Activated CD4-positive, alpha-beta T cell treated with anti-CD3 and anti-CD28 coated beads, Interleukin-2, amount 50 U/mL, for 4 hours (primary cell): Measurements from ENCODE around the gene KIRREL1.
A peak's percentile ranks its signal among the peaks of the same experiment; 100 is the strongest.
"Not testable (repeated sequence)": the region's sequence is repeated elsewhere in the genome, so short reads cannot be mapped to it uniquely, and the experiment has no call there.

Source experiments
- DNase-seq, 2 experiments: peaks; one replicate each; pipeline ENCODE4 v3.0.0-alpha.2; 2020

The KIRREL1 gene

DNA sequence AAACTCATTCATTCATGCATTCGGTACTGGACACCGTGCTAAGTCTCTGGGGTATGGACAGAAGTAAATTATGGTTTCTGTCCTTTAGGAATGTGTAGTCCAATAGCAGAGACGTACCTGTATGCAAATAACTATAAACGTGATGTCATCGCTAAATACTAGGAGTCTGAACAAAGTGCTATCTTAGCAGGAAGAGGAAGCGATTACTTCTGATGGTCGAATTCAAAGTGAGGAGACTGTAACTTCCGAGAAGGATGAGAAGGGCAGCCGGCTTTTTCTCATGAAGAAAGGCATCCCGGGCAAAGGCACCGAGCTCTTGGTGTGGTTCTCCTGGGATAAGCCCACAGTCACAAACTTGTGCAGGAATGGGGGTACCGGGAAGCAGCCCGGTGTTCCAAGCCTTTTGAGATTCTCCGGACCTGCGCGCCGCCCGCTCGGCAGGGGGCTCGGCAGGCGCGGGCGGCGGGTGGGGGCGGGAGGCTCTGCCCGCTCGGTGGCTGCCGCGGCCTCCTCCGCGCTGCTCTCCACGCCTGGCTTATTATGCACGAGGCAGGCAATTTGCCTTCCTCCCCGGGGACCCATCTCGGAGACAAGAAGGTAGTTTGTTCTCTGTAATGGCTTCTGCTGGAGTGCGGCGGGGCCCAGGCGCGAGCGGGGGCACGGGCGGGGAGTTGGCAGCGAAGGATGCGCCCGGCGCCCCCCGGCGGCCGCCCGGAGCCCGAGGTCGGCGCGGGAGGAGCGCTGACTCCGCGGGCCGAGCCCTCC, 119.7 kb downstream of the KIRREL1 start:
- peak; percentile 10 to 17 for DNase-seq

- DNase-seq: no peak
Observed at GRCh38 chr1:158113759-158114127, 120.3 kb downstream of the KIRREL1 start.

- no peak for DNase-seq
Observed at GRCh38 chr1:158115126-158115525, 121.7 kb downstream of the KIRREL1 start.

- DNase-seq: no peak
Observed at GRCh38 chr1:158116311-158117167, 123.1 kb downstream of the KIRREL1 start.

GRCh38 chr1:158117854-158118704, 124.6 kb downstream of the KIRREL1 start:
- DNase-seq: peak; percentile 15 to 21

GRCh38 chr1:158118713-158119402, 125.4 kb downstream of the KIRREL1 start:
- no peak for DNase-seq

DNA sequence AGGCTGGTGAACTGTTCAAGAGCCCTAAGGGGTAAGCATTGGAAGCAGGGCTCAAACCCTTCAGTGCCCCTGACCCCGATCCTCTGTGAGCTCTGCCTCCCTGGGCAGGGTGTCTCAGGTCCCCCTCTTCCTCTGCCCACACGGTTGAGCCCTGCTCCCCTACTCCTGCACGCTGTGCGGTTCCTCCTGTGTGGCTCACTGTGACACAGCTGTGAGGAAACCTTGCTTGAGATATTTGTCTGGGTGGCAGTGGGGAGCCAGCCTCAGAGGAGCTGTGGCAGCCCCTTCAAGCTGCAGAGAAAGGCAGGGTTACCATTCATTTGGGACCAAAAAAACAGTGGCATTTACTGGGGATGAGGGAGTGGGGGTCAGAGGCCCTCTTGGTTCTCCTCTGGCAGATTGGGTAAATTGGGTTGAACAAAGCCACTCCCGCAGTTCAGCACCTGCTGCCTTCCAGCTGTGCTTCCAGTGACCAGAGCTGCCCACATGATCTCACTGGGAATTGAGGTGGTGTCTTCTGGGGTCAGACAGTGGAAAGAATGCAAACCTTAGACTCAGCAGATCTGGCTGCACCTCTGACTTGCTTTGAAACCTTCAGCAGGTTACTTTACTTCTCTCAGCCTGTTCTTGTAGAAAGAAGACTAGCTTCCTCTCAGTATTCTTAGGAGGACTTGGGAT, 126.7 kb downstream of the KIRREL1 start:
- DNase-seq: no peak

DNA sequence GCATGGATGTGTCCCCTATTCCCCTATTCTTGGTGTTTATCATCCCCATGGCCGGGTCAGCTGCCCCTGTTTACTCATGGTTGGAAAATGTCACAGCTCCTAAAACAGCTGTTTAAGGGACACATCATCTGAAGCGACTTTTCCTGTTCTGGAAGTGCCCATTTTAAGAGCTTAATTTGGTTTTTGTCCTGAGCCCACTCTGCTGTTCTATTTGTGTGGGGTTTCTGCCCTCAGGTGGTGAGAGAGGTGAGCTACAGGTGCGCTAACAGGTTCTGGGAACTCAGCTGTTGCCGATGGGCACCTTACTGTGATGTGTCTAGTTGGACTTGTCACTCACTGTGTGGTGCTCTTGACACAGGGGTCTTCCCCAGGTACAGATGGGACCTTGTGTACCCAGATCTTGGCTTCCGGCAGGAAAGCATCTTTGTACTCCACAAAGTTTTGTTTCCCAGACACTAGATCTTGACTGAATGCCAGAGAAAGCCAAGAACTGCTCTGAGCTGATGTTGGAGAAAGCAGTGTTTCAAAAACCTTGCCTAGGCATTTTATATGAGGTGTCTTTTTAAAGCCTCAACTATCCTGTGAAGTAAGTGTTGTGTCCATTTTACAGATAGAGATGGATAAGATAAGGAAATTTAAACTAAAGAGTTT, 128.3 kb downstream of the KIRREL1 start:
- peak in 1 of 2 experiments; percentile 11 for DNase-seq

DNA sequence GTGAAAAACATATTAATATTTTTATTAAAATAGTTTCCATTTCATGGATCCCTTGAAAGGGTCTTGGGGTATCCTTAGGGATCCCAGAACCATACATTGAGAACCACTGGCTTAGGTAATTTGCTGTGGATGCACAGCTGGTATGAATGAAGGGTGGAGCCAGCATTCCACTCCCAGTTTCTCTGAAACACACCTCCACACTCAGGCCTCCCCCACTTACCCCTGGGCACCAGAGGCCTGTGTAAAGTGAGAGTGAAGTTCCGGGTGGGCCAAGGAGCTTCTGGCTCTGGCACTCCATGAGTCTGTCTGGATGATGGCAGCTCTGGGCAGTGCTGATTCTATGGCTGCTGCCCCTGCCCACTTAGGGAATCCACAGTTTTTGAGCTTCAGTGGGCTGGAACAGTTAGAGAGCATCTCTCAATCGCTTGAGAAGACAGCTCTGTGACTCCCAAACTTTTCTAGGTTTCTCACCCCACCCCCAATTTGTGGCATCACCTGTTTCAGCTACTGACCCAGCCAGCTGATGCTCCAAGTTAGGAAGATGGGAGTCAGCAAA, 129.5 kb downstream of the KIRREL1 start:
- DNase-seq: no peak

DNA sequence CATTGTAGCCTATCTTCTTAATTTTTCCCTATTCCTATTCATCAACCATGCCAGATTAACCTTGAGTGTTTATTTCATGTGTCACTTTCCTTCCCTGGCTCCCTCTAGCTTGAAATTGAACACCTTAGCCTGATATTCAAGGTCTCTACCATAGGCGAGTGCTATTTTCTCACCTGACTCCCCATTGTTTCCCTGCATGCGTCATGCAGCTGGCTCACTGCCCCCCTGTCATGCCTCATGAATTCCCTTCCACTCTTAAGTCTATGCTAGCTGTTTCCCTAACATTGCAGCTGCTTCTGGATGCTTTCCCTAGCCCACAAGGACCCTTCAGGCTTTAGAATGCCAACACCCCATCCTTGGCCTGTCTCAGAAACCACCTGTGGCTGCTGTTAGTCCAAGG, 130.6 kb downstream of the KIRREL1 start:
- DNase-seq: no peak

DNA sequence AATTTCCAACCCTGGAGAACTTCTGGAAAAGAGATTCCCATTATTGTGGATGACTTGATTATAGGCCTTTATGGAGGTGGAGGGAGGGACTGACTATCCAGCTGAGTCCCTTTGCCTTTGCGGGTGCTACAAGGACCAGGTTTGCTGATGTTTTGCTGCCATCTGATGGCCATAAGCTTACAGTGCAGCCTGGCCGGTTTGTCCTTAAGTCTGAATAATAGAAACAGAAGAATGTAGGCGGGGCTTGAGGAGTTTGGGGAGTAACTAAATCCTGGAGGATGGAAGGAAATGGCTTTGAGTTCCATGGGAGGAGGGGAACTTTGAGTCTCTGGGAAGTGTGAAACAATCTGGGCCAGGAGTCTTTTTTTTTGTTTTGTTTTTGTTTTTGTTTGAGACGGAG, 131.6 kb downstream of the KIRREL1 start:
- DNase-seq: peak; percentile 50 to 62

GRCh38 chr1:158126425-158126824, 133.0 kb downstream of the KIRREL1 start:
- DNase-seq: no peak

DNA sequence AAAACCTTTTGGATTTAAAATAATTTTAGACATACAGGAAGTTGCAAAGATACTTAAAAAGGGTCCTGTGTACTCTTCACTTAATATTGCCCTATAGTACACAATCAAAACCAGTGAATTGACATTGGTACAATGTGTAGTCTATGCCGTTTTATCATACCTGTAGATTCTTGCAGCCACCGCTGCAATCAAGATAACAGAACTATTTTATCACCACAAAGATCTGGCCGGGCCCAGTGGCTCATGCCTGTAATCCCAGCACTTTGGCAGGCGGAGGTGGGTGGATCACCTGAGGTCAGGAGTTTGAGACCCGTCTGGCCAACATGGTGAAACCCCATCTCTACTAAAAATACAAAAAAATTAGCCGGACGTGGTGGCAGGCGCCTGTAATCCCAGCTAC, 135.1 kb downstream of the KIRREL1 start:
- DNase-seq: not testable (repeated sequence)

- DNase-seq: no peak
Observed at GRCh38 chr1:158131217-158131616, 137.8 kb downstream of the KIRREL1 start.

DNA sequence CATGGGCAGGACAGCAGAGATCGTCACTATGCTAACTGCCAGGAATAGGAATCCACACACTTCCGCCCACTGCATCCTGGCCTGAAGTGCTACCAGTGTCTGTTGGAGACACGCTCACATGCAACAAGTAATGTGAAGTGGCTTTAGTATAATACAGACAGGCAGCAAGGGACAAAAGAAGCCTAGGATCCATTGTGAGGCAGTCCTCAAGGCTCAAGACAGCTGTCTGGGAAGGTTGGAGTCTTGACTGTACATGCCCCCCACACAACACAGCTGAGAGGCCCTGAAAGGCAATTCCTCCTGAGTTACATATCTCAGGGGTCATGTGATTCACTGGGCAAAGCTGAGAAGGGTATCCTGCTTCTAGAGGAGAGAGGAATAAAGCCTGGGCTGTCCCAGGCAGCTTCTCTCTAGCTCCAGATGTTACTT, 147.3 kb downstream of the KIRREL1 start:
- DNase-seq: no peak

- no peak for DNase-seq
Observed at GRCh38 chr1:158145173-158145719, 151.8 kb downstream of the KIRREL1 start.

- no peak for DNase-seq
Observed at GRCh38 chr1:158146165-158146564, 152.7 kb downstream of the KIRREL1 start.

- no peak for DNase-seq
Observed at GRCh38 chr1:158146739-158147138, 153.3 kb downstream of the KIRREL1 start.

- DNase-seq: no peak
Observed at GRCh38 chr1:158147401-158147800, 154.0 kb downstream of the KIRREL1 start.

- no peak for DNase-seq
Observed at GRCh38 chr1:158147869-158148268, 154.4 kb downstream of the KIRREL1 start.

DNA sequence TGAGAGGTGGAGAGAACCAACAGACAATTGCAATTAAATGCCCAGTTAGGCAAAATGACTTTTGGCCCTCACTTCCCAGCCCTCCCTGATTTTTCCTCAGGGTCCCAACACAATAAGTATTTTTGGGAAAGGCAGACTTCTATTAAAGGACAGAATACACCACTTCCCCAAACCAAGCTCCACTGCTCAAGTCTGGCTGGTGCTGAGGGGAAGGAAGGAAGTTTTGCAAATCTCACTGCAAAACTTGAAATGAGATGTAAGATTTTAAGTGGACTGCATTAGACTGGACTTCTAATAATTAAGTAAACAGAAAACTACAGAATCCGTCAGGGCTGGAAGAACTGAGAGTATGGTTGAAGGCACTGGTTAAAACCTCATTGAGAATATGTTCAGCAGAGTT, 155.0 kb downstream of the KIRREL1 start:
- DNase-seq: no peak
